NCI-H1930 (cell line): ENCODE measurements around the gene ZNF664.
"Not testable (repeated sequence)": the region's sequence is repeated elsewhere in the genome, so short reads cannot be mapped to it uniquely, and the experiment has no call there.

ENCODE experiments used
- DNase-seq, 2 experiments: peaks; one replicate each; lab custom pipeline; 2025; lab: John Stamatoyannopoulos, UW

Gene ZNF664

DNA sequence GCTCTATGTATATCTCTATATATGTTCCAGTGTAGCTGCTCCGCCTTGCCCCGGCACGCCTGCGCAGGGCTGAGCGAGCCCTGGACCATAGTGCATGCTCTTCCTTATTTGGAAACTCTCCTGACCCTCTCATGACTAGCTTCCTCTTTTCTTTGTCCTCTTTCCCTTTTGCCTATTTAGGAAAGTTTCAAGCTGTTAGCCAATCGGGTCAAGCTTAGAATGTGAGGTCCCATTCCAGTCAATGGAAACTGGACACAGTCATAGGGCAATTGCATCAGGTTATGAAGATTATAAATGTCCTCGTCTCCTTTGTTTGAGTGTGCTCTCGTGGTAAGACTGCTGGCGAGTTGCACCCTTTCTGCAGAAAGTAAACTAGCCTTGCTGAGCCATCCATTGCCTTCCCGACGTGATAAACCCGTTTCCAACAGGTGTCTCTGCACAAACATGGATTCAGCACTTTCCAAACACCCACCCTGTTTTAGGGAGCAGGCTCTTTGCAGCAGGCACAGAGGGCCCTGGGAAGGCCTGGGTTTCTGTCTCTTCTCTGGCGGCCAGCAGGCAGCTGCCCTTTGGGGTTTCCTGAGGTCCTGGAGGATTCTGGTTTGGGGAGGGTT, 31.3 kb upstream of the ZNF664 start:
- DNase-seq: no peak

DNA sequence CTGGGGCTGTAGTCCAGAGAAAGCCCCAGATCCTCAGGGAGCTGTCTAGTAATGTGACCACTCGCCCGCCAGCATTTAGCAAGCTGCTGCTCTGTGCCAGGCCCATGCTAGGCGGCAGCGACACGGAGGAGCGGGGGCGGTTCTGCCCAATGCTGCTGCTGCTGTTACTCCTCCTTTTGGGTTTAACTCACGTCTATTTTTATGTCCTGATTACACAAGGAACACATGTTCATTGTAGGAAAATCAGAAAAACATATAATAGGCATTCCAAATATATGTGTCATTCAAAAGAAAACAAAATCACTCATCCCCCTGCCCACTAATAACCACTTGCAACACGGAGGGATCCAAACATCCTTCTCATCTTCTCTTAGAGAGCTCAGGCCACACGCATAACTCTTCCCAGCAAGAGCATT, 30.8 kb upstream of the ZNF664 start:
- DNase-seq: no peak

DNA sequence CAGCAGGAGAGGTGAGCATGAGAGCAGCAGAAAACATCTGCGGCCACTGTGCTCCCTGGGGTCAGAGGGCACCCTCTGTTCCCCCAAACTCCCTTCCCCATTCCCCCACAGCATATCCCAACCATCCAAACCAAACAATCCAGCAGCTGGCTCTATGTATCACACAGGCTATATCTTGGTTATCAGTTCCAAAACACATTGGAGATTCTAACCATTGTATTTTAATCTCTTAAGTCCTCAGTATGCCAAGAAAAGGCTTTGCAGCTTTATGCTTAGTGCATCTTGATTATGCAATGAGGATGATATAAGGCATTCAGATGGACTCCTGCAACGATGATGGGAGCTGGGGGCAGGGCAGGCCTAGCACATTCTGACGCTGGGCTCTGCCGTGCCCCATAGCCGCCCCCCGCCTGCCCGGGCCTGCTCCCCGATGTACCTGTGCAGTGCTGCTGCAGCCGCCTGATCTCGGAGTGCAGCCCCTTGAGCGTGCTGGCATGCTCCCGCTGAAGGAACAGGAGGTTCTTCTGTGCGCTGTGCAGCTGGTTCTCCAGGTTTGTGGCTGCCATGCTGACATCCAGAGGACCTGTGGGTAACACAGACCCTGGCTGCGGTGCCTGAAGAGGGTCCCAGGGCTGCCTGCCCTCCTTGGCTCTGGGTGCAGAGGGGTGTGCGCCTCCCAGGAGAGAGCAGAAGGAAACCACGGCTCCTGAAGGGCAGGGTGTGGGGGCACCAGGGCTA, 29.9 kb upstream of the ZNF664 start:
- no peak for DNase-seq

DNA sequence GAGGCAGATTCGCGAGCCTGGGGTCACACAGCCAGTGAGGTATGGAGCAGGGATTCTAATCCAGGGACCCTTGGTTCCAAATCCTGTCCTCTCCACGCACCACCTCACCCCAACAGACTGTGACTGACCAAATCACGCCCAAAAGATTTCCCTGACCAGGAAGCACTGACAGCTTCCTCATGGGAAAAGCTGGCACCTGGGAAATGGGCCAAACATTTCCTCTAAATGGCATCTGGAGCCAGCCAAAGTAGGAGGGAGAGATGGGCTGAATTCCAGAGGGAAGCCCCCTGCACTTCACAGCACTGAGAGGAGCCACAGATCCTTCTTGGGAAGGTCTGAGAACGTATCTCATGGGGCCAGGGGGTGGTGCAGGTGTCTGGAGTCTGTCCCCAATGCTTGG, 29.2 kb upstream of the ZNF664 start:
- DNase-seq: no peak

DNA sequence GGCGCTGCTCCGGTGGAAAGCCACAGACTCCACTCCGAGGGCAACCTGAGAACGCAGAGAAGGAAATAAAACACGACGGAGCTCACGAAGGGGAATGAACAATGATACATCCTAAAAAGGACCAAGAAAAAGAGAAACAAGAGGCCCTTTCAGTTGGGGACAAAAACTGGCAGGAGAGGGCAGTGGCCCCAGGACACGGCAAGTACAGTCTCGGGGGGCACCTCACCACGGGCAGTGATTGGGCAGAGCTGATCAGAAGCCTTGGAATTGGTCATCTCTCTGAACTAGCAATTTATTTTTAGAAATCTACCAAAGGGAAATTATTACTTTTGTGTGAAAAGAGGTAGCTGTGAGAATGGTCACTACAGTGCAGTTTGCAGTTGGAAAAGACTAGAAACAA, 28.3 kb upstream of the ZNF664 start:
- DNase-seq: no peak

DNA sequence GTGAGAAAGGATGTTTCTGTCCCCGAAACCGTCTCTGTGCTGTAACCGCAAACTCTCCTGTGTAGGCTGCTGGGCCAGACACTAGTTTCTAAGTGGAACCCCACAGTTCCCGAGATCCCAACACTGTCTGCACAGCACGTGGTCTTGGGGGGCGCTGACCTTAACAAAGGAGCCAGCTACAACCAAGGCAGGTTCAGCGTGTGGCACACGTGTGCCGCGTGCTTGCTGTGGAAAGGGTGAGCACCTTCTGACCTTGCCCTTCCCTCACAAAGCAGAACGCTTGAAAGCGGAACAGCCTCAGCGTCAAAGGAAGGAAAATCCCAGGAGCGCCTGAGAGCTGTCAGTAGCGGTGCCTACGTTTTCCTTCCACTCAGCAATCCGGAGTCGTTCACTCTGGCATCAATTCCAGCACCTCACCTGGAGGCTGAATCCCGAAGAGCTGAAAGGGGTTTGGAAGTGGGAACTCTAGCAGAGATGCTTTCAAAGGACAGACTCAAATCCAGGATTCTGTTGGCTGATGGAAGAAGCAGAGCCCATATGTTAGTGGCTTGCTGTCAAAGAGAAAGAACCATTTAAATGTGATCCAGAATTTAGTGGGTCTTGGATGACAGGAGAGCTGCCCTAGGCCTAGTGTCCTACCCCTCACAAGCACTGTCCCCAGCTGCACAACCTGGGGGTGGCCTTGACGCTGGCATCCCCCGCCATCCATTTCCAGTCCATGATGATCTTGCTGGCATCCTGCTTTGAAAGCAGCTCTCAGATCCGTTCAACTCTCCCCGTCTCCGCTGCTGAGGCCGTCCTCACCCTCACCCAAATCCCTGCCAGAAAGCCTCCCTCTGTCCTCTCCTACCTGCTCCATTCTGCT, 27.5 kb upstream of the ZNF664 start:
- no peak for DNase-seq

DNA sequence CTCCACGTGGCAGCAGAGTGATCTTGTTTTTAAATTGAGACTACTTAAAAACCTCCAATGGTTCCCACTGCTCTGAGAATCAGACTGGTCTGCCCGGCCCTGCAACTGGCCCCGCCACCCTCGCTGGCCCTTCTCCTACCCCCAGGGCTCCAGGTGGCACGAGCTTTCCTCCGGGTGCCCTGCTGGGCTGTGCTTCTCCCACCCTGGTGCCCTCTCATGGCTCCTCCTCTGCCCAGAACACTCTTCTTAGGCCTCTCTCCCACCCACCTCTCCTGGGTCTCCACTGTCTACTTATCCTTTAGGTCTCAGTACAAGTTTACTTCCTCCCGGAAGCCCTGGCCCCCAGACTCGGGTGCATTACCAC, 26.9 kb upstream of the ZNF664 start:
- DNase-seq: no peak

DNA sequence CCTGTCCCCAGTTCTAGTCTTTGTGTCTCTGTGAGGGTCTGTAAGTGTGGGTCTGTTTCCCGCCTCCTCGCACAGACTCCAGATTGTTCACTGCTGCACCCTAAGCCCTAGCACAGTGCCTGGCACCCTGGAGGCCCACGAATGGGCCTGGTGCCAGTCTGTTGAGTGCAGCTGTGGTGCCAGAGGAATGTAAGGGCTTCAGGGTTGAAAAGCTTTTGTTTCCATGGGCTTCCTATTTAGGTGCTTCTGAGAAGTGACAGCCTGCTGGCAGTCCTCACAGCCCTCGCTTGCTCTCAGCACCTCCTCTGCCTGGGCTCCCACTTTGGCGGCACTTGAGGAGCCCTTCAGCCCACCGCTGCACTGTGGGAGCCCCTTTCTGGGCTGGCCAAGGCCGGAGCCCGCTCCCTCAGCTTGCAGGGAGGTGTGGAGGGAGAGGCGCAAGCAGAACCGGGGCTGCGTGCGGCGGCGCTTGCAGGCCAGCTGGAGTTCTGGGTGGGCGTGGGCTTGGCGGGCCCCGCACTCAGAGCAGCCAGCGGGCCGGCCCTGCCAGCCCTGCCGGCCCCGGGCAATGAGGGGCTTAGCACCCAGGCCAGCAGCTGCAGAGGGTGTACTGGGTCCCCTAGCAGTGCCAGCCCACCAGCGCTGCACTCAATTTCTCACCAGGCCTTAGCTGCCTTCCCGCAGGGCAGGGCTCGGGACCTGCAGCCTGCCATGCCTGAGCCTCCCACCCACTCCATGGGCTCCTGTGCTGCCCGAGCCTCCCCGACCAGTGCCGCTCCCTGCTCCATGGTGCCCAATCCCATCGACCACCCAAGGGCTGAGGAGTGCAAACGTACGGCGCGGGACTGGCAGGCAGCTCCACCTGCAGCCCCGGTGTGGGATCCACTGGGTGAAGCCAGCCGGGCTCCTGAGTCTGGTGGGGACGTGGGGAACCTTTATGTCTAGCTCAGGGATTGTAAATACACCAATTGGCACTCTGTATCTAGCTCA, 26.2 kb upstream of the ZNF664 start:
- not testable (repeated sequence) for DNase-seq

DNA sequence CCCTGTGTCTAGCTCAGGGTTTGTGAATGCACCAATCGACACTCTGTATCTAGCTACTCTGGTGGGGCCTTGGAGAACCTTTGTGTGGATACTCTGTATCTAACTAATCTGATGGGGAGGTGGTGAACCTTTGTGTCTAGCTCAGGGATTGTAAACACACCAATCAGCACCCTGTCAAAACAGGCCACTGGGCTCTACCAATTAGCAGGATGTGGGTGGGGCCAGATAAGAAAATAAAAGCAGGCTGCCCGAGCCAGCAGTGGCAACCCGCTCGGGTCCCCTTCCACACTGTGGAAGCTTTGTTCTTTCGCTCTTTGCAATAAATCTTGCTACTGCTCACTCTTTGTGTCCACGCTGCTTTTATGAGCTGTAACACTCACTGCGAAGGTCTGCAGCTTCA, 25.5 kb upstream of the ZNF664 start:
- DNase-seq: not testable (repeated sequence)

DNA sequence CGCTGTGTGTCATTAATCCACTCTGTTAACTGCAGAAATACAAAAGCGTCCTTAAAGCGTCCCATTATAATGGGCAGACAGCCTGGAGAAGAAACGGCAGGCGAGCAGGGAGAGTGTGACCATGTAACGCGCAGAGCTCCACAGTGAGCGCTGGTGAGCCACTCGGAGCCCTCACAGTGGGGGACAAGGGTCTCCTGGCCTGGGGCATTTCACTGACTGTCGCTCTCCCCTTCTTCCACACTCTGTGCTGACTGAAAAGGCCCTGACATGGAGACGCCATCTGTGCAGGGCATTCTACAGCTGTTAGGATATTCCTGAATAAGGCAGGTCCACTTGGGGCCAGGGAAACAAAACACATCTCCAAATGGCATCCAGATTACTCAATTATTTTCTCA, 24.6 kb upstream of the ZNF664 start:
- DNase-seq: no peak

DNA sequence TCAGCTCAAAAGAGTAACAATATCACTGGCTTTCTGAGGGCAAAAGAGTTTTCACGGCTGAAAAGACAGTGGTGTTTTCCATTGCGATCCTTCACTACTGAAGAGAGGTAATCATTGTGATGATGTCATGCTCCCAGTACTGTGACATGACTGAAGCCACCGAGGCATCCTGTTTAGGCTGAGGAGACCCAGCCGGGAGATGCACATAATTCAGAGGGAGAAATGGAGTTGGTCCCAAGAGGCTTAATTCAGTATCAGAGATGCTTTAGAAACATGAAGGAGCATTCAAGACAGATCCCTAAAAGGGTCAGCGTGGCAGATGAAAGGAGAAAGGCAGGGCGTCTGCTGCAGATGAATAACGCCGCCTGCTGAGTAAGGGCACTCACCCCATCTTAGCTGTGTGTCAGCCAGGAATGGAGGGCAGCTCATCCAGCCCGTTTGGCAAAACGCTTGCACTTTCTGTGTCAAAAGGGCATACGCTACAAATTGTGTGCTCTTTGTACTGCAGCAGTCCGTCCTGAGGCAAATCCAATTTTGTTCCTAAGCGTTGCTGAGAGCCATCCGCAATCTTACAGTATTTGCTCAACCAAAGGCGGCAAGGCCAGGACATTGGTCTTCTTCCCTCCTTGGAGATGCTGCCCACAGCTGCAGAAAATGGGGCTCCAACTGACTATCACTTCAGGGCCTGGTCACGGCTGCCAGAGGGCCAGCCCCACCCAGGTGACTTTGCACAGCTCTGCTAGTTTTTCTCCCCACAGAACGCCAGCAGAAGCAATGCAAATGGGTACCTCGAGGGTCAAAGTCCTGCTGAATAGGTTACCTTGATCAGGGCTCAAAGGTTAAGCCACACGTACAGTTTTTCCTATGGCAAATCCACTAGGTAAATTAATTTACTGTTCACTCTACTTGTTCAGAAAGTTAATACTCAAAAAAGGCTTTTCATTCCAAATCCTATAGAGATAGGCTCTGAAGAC, 23.9 kb upstream of the ZNF664 start:
- DNase-seq: no peak

DNA sequence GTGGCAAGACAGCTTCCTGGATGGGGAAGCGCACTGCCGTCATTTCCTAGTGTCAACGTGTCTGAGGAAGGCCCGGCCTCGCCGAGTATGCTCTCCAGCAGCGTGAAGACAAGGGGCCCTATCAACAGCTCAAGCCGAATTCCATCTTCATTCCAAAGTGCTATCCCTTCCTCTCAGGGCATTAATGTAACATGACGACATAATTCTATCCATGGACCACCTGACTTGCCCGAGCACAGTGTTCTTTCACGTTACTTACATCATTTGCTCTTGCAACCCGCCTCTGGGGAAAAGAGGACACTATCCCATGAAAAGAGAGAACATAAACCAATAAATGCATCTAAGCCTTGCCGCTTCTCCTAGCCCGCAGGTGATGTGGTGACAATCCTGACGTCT, 23.2 kb upstream of the ZNF664 start:
- DNase-seq: no peak

DNA sequence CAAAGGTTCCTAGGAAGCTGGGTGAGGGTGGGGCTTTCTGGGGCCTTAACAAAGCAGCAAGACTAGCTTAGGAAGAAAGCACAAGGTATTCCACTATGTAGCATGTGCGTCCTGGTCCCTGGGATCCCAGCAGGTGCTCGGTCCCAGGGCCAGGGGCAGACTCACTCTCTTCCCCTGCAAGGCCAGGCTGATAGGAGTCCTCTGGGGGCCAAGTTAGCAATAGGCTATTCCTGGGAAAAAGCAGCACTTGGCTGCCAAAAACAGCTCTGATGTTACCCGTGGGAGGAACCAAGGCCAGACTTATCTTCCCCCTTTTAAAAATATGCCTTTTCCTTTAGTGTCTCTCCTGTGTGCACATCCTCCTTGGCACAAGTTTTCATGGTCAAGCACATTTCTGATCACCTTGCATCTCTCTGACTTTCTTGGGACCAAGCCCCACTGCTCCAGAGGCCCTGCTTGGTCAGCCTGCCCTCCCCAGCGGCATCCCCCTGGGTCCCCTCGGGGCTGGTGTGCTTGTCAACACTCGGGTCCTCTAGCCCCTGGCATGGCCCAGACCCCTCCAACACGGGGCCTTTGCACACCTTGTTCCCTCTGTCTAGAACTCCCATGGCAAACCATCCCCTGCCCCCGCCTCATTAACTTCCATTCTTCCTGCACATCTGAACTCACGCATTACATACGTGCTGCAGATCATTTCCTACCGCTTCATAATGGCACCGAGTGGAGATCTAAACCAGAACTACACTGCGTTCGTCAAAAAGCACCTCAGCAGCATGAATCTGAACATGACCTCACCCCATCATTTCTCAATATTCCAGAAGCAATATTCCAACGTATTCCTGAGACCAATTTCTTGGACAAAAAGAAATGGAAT, 22.3 kb upstream of the ZNF664 start:
- no peak for DNase-seq

DNA sequence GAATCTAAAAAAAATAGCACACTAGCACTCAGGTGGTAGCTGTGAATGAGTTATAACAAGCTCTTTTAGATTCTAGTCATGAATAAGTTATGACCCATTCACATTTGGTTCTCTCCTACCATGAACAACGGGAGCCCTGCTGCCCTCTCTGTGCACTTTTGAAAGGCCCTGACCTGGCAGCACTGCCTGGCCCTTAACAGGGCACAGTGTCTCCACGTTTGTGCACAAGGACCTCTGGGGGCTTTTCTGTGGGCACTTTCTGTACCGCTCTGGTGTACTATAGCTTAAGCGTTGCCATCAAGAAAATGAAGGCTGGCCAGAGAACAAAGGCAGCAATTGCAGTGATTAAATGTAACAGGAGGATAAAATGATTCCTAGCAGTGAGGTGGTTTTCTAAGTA, 21.5 kb upstream of the ZNF664 start:
- DNase-seq: no peak

DNA sequence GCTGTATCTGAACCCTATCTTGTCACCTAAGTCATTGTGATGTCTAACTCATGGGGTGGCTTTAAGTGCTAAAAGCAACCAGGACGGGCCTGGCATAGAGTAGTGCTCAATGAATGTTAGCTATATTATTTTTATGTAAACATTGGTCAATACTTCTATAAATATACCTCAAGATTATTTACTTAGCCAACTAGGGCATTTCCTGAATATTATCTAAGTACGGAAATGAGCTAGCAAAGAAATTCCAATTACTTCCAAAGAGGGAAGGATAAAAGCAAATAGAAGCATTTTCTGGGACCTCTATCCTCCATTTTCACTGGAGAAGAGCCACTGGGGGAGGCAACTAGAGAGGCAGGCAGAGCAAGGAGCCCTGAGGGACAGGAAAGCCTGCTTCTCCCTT, 21.0 kb upstream of the ZNF664 start:
- no peak for DNase-seq

DNA sequence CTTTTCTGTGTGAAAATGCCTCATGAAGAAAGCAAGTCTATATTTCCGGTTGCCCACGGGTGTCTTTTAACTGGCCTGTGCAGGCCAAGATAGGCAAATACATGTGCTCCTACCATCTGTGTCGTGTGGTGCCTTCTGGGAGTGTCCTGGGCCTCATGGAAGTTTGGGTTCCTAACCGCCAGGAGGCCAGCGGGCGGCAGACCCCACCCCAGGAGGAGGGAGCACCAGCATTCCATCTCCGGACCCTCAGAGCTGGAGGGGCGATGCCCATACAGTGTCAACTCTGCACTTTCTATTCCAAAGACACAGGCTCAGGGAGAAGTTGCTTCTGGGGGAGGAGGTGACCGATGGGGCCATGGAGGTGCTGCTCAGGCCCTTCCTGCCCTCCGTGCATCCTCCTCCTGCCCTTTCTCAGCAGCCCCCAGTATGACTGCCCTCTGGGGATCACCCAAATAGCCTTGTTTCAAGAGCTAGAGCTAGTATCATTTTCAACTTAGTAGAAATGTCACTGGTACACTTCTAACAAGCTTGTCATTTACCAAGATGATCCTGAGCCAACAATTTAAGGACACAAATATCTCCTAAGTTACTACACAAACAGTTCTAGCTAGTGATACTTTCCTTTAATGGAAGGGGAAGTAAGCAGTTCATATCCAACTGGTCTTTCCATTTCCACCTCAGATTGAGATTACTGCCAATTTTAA, 18.2 kb upstream of the ZNF664 start:
- DNase-seq: no peak

DNA sequence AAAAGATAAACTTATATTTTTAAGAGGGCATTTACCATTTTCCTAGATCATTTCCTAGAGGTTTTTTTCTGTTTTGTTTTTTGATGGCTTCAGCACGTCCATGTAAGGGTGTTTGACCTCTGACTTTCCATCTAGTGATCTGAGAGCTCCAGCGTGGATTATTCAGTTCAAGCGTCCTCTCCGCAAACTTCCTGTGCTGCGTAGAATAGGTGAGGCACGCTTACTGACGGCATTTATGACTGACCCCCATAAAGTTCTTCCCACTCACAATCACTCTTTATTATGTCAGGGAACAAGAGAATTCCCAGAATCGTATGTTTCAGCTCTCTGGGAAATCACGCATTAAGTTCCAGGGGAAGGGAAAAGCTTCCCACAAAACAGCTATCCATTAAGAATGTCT, 16.8 kb upstream of the ZNF664 start:
- DNase-seq: no peak

DNA sequence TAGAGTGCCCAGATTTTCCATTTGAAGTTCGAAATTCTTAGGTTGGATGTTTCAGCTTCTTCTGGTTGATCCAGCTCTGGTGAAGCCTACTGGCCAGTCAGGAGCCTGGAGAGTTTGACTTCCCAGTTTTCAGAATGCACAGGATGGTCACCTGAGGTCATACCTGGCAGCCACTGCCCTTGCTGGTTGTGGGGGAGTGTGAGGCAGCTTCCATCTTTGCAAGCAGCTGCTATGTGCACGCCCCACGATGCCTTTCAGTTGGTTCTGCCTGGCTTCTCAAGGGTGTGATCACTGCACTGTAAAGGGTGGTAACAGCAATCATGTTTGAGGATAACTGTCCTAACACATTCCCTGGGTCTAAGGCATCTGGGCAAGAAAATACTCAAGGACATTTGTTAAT, 15.8 kb upstream of the ZNF664 start:
- DNase-seq: no peak

DNA sequence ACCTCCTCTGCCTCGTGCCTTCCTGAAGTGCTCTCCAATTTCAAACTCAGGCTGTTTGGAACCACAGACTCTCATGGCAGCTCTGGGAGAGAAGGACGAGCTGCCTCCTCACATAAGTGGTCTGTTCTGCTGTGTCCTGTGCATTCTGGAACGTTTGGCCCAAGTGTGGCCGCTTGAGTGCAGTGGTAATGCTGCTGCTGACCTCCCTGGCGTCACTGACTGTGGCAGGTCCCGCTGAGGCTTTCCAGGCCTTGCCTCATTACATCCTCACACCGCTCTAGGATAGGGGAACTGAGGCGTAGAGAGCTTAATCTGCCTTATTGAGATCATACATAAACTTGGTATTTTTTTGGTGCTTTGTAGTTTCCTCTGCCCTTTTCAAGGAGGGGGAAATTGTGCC, 14.6 kb upstream of the ZNF664 start:
- no peak for DNase-seq
